GM18499 (cell line): ENCODE results near the gene NAGK.
"Not testable (repeated sequence)": the region's sequence is repeated elsewhere in the genome, so short reads cannot be mapped to it uniquely, and the experiment has no call there.

ENCODE experiments used
- ATAC-seq: cut with Tn5 transposase; IDR thresholded peaks from one replicate; pipeline ENCODE4 v1.9.1; 2021; ENCODE audit warnings: moderate number of reproducible peaks; ENCODE audit not compliant: insufficient read depth, unreplicated experiment

The NAGK gene

DNA sequence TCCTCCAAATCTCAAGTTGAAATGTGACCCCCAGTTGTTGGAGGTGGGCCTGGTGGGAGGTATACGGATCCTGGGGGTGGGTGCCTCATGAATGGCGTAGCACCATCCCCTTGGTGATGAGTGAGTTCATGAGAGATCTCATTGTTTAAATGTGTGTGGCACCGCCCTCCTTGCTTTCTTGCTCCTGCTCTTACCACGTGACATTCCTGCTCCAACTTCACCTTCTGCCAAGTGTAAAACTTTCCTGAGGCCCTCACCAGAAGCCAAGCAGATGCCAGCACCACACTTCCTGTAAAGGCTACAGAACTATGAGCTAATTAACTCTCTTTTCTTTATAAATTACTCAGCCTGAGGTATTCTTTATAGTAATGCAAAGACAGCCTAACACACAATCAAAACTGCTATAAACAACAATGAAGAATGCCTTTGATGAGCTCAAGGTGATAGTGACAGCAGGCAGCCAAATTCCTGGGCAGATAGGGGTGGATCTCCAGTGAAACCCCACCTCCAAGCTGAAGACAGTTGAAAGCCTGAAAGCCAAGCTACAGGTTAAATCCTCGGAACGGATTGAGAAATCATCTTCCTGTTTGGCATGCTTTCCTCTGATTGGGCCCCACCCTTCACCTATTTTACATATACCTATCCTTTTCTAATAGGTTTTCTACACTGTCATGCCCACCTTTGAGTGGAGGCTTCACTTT is 34.7 kb downstream of the NAGK start:
- no peak for ATAC-seq

DNA sequence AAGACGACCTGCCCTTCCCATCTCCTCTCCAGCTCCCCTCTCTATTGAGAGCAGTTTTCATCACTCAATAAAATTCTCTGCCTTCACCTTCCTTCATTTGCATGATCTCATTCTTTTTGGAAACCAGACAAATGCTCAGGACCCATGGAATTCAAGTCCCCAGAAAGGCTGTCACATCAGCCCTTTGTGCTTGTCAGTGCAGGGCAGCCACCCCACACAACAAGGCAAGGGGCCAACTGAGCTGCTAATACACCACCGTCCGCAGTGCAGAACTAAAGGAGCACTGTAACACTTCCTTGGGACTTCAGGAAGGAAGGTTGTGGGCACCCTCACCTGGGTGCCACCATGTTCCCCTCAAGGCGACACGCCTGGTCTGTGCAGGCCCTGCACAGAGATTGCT is 35.4 kb downstream of the NAGK start:
- ATAC-seq: no peak

DNA sequence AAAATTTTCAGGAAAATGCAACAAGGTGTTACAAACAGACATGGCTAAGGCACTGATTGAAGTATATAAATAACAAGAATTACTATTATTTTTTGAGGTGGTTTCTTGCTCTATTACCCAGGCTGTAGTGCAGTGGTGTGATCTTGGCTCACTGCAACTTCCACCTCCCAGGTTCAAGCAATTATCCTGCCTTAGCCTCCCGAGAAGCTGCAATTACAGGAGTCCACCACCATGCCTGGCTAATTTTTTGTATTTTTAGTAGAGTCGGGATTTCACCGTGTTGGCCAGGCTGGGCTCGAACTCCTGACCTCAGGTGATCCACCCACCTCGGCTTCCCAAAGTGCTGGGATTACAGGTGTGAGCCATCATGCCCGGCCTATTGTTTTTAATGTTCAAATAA is 38.0 kb downstream of the NAGK start:
- not testable (repeated sequence) for ATAC-seq

DNA sequence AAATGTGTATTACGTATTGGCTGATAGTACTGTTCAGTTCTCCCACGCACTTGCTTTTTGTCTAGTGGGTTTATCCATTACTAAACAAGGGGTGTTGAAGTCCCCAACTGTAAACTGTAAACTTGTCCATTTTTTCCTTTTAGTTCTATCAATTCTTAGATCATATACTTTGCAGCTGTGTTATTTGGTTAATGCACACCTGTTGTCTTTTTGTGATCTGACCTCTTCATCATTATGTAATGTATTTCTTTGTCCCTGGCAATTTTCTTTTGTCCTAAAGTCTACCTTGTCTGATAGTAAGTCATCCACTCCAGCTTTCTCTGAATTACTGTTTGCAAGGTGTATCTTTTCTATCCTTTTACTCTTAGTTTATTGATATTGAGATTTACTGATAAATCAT is 39.6 kb downstream of the NAGK start:
- ATAC-seq: no peak

DNA sequence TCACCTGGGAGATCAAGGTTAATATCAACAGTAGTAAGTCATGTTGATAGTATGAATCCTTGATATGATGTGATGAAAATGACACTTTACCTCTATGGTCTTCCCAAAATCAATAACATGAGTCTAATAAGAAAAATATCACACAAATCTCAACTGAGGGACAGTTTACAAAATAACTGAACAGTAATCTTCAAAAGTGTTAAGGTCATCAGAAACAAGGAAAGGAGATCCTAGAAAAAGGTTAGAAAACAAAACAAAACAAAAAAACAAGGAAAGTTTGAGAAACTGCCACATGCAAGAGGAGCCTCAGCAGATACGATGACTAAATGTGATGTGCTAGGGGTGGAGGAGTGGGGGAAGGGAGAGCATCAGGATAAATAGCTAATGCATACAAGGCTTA is 45.4 kb downstream of the NAGK start:
- no peak for ATAC-seq

DNA sequence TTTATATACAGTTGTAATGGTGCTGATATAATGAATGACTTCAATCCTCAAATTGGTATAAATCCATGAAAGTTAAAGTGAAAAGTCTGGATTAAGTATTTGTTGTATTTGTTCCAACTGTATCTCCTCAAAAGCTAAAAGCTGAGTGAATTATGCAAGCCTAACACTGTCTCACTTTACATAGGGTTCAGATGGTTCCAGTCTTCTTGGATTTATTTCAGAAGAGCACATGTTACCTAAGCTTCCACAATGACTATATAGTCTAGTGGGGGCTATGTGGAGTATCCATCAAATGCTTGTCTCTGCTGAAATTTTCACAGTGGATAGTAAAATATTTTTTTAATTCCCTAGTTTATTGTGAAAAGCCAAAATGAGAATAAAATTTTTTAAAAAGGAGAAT is 48.6 kb downstream of the NAGK start:
- no peak for ATAC-seq

DNA sequence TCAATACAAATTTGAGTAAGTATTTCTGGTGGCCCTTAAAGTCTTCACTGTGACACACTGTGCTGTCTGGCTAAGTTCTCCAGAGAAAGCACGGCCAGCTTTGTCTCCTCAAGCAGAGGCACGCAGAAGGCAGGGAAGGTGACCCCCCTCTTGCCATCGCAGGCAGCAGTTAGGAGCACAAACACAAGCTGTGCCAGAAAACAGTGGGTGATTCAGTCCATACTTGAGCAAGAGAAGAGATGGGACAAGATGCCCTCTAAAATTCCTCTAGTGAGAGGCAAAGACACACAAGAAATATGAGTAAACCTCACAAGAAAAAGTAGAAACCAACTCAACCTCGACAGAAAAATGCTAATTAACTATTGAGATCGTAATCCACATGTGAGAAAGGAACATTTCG is 51.7 kb downstream of the NAGK start:
- ATAC-seq: no peak

DNA sequence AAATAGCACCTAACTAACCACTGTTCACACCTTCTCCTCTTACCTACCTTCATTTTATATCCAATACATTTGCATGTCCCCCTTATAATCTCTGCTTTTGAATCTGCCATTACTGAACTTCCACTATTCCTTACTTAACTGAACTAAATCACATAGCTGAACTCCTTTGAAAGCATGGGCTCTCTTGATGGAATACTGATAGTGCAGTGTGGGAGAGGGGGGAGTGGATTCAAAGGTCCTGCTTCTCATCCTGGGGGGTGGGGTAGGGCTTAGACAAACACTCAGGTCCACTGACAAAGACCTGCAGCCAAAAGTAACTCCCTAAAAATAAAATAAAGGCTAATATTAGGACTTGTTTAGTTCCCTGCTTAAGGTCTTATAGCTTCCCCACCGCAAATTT is 53.0 kb downstream of the NAGK start:
- ATAC-seq: no peak

DNA sequence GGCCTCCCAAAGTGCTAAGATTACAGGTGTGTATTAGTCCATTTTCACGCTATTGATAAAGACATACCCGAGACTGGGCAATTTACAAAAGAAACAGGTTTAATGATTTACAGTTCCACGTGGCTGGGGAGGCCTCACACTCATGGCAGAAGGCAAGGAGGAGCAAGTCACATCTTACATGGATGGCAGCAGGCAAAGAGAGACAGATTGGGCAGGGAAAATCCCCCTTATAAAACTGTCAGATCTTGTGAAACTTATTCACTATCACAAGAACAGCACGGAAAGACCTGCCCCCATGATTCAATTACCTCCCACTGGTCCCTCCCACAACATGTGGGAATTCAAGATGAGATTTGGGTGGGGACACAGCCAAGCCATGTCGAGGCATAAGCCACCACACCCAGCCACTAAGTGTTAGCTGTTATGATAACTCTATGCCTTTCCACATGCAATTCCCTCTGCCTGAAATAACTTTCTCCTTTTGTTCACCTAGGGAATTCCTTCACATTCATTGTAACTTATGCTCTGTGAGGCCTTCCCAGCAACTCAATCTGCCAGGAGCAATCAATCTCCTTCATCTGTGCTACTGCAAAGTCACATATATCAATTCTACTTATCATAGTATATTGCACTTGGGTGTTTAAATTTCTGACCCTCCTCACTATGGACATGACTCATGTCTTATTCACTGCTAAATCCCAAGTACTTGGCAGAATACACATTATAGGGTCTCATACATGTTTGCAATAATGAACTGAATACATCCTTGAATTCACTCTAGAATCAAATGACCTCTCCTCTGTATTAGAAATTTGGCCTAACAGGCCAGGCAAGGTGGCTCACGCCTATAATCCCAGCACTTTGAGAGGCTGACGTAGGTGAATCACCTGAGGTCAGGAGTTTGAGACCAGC is 54.2 kb downstream of the NAGK start:
- ATAC-seq: no peak

DNA sequence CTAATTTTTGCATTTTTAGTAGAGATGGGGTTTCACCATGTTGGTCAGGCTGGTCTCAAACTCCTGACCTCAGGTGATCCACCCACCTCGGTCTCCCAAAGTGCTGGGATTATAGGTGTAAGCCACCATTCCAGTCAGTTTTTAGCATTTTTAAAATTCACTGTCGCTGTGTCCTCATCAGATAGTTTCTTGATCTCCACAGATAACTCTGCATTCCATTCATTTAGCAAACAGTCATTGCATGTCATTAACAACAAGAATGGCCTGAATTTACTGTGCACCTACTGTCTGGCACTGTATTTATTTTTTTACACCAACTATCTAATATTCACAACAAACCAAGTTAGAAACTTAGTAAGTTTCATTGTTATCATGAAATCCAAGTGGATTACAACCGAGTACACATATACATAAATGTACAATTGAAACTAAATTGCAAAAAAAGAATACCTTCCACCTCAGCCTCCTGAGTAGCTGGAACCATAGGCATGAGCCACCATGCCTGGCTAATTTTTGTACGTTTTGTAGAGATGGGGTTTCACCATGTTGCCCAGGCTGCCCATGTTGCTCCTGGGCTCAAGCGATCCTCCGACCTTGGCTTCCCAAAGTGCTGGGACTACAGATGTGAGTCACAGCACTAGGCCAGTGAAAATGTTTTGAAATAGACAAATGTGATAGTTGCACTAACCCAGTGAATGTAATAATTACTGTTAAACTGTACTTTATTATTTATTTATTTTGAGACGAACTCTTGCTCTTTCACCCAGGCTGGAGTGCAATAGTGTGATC is 57.3 kb downstream of the NAGK start:
- no peak for ATAC-seq

DNA sequence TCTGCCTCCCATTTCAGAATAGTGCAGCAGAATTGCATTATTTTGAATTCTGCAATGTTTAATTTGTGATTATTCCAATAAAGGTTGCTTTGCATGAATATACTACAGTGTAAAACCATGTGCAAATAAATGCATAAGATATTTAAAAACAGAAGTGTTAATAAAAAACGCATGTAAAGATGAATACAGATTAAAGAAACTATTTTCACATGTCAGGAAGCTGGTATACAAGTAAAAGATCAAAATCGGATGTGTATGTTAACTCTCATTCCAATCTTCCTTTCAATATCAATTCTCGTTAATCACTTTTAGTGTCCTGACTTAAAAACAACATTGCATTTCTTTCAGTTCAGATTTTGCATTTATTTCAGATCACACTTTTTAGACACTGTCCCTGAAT is 58.5 kb downstream of the NAGK start:
- no peak for ATAC-seq
